ENCODE results near the gene SEMA7A. TPM values are rescaled to one million over a fixed set of nuclear protein-coding genes. Genes with fewer than 3 reads are reported as not detected.

The SEMA7A gene
- total RNA-seq, 1 experiment from 2014 or later: 38.1 TPM

- no peak for DNase-seq
- Histone ChIP-seq H3K36me3 (ENCODE audit: control insufficient read depth, insufficient read depth, low read length) (no peaks in the 10 kb centered on the region), H3K27me3 (replicated peaks; ENCODE audit: control insufficient read depth, insufficient read depth, low read length) (no peaks in the 10 kb centered on the region), H3K4me3 (ENCODE audit: low read depth, low read length) (no peak overlapping the region), H3K9me3 (no peaks in the 10 kb centered on the region), H3K4me1 (peaks cover 69% of the 10 kb centered on the region)
- ChIA-PET POLR2A (interaction anchor here (0.7 to 2.0 kb wide), 3 partner anchors 10 to 153 kb away, joined by 3 to 8 read pairs (median 4); no protein-coding TSS in a partner anchor), CTCF (interaction anchor here (1.1 kb wide), 1 partner anchor 38 kb away, joined by 5 read pairs; no protein-coding TSS in a partner anchor)
- no peaks in the 10 kb centered on the region for H3K27me3 Mint-ChIP-seq (ENCODE audit: insufficient read depth, unreplicated experiment)
- no peaks in the 10 kb centered on the region for H3K9me3 Mint-ChIP-seq (ENCODE audit: unreplicated experiment)
- H3K36me3 Mint-ChIP-seq (ENCODE audit: insufficient read depth, unreplicated experiment): peaks cover 19% of the 10 kb centered on the region
- no TSS peak for BruUV-seq (replicated peaks)
- peak overlapping the region; percentile 89 for H3K27ac Mint-ChIP-seq (ENCODE audit: unreplicated experiment)
- no peak for TF ChIP-seq CTCF (IDR thresholded peaks at IDR 0.05; ENCODE audit: insufficient read depth in 1 of 2, low read depth in 1 of 2, low read length in 1 of 2, severe bottlenecking in 1 of 2, unreplicated experiment in 1 of 2)
- H3K4me3 Mint-ChIP-seq (ENCODE audit: unreplicated experiment): peak overlapping the region; percentile 70
- intact Hi-C loops (cut with micrococcal nuclease; ENCODE audit: unreplicated experiment): loop anchor here (5.0 kb wide), 1 partner anchor 98 kb away; the partner anchor contains the start of gene ARID3B
- peaks cover 56% of the 10 kb centered on the region for H3K4me1 Mint-ChIP-seq (ENCODE audit: low read depth, unreplicated experiment)
These were observed 10.6 kb upstream of the SEMA7A start for GRCh38 chr15:74444106-74445062.

GRCh38 chr15:74443100-74443909 is 9.5 kb upstream of the SEMA7A start:
- Histone ChIP-seq H3K27me3 (replicated peaks; ENCODE audit: control insufficient read depth, insufficient read depth, low read length) (no peaks in the 10 kb centered on the region), H3K4me1 (peaks cover 77% of the 10 kb centered on the region), H3K9me3 (no peaks in the 10 kb centered on the region), H3K4me3 (ENCODE audit: low read depth, low read length) (0 out of 2 replicates have a peak overlapping the region, but pooled peaks have one; percentile 6), H3K36me3 (ENCODE audit: control insufficient read depth, insufficient read depth, low read length) (no peaks in the 10 kb centered on the region)
- peaks cover 64% of the 10 kb centered on the region for H3K4me1 Mint-ChIP-seq (ENCODE audit: low read depth, unreplicated experiment)
- TSS peak; percentile 21 for BruUV-seq (replicated peaks)
- H3K4me3 Mint-ChIP-seq (ENCODE audit: unreplicated experiment): peak overlapping the region; percentile 70
- peak; percentile 81 to 85 for DNase-seq
- POLR2A ChIA-PET: interaction anchor here (0.6 to 2.0 kb wide), 8 partner anchors 11 to 155 kb away, joined by 3 to 14 read pairs (median 4); partner anchors contain the start of gene UBL7
- H3K27ac Mint-ChIP-seq (ENCODE audit: unreplicated experiment): peak overlapping the region; percentile 89
- CTCF ChIA-PET: interaction anchor here (0.6 to 2.1 kb wide), 10 partner anchors 8 to 122 kb away, joined by 3 to 13 read pairs (median 4); partner anchors contain the start of gene UBL7
- no peaks in the 10 kb centered on the region for H3K27me3 Mint-ChIP-seq (ENCODE audit: insufficient read depth, unreplicated experiment)
- H3K9me3 Mint-ChIP-seq (ENCODE audit: unreplicated experiment): no peaks in the 10 kb centered on the region
- intact Hi-C loops (cut with micrococcal nuclease; ENCODE audit: unreplicated experiment): loop anchor here (1.0 to 5.0 kb wide), 2 partner anchors 18 to 99 kb away; partner anchors contain the start of genes ARID3B and UBL7
- peaks cover 17% of the 10 kb centered on the region for H3K36me3 Mint-ChIP-seq (ENCODE audit: insufficient read depth, unreplicated experiment)
- no peak for TF ChIP-seq CTCF (IDR thresholded peaks at IDR 0.05; ENCODE audit: insufficient read depth in 1 of 2, low read depth in 1 of 2, low read length in 1 of 2, severe bottlenecking in 1 of 2, unreplicated experiment in 1 of 2)

Measured in Caco-2 (cell line).